H1 (cell line): Measurements from ENCODE around the gene USF1. TPM values are rescaled to one million over a fixed set of nuclear protein-coding genes. Genes with fewer than 3 reads are reported as not detected.

Experiments
- CTCF ChIA-PET: fragments of 300-600 bp; sonication (Branson Sonifier 250); formaldehyde crosslinking; loops from one replicate; lab custom pipeline; 2021; ENCODE audit not compliant: partially characterized antibody; lab: Charles Lee
- POLR2A ChIA-PET: fragments of 300-600 bp; sonication (Branson Sonifier 250); formaldehyde crosslinking; loops from one replicate; lab custom pipeline; 2021; ENCODE audit warnings: inconsistent platforms; ENCODE audit not compliant: partially characterized antibody; lab: Charles Lee
- DNase-seq, 2 experiments: peaks; one replicate each; pipeline versions ENCODE4 v3.0.0 to v3.0.0-alpha.2; 2010 to 2022; ENCODE audit warnings: low spot score in 2 of 2, low read depth in 1 of 2, mixed read lengths in 1 of 2
- FAIRE-seq: peaks from 2 replicates; lab custom pipeline; 2011; peaks lifted over from hg19 to GRCh38; lab: Jason Lieb, UNC
- H2AFZ ChIP-seq: 2 replicates; pipeline ENCODE4 v1.8.1; 2012; ENCODE audit warnings: low read length, inconsistent platforms
- H2AK5ac ChIP-seq: 2 replicates; pipeline ENCODE4 v1.6.1; 2013; ENCODE audit warnings: low read depth, low read length
- H2BK120ac ChIP-seq: replicated peaks from 2 replicates; pipeline ENCODE3; 2013; ENCODE audit warnings: low read depth, low read length, inconsistent platforms
- H2BK12ac ChIP-seq: 2 replicates; pipeline ENCODE4 v1.6.1; 2013; ENCODE audit warnings: low read depth, low read length
- H2BK15ac ChIP-seq: 2 replicates; pipeline ENCODE4 v1.6.1; 2013; ENCODE audit warnings: low read length
- H2BK20ac ChIP-seq: 2 replicates; pipeline ENCODE4 v1.6.1; 2013; ENCODE audit warnings: low read length
- H2BK5ac ChIP-seq: 2 replicates; pipeline ENCODE4 v1.6.1; 2013; ENCODE audit warnings: low read depth, low read length
- H3K14ac ChIP-seq: 2 replicates; pipeline ENCODE4 v1.6.1; 2013; ENCODE audit warnings: inconsistent platforms; ENCODE audit not compliant: insufficient read length
- H3K18ac ChIP-seq: 2 replicates; pipeline ENCODE4 v1.6.1; 2013; ENCODE audit warnings: low read length; ENCODE audit errors: extremely low read depth
- H3K23ac ChIP-seq: 2 replicates; pipeline ENCODE4 v1.6.1; 2013; ENCODE audit warnings: inconsistent platforms; ENCODE audit not compliant: insufficient read length
- H3K23me2 ChIP-seq: 2 replicates; pipeline ENCODE4 v1.6.1; 2013; ENCODE audit warnings: low read depth, low read length
- H3K27ac ChIP-seq: 2 replicates; pipeline ENCODE4 v1.6.1; 2011; ENCODE audit warnings: low read depth, low read length, inconsistent platforms
- H3K27me3 ChIP-seq, 4 experiments: replicated peaks in 1 of 4; 1 replicate in 1 of 4; 2 replicates in 3 of 4; pipeline versions ENCODE4 v1.6.1 to v1.8.1; 2011 to 2013; ENCODE audit warnings: low read length in 3 of 4, mild to moderate bottlenecking in 3 of 4, inconsistent platforms in 2 of 4, mixed read lengths in 2 of 4, moderate library complexity in 1 of 4; ENCODE audit not compliant: control insufficient read depth in 3 of 4, insufficient read depth in 3 of 4; ENCODE audit errors: extremely low read depth in 1 of 4
- H3K36me3 ChIP-seq, 4 experiments: 2 replicates each; pipeline versions ENCODE4 v1.6.1 to v1.8.1; 2011 to 2013; ENCODE audit warnings: mild to moderate bottlenecking in 4 of 4, low read length in 3 of 4, moderate library complexity in 2 of 4, control low read depth in 1 of 4, inconsistent platforms in 1 of 4; ENCODE audit not compliant: insufficient read depth in 4 of 4, control insufficient read depth in 2 of 4
- H3K4ac ChIP-seq: replicated peaks from 2 replicates; pipeline ENCODE3; 2013; ENCODE audit warnings: low read length, low read depth, mixed read lengths, inconsistent platforms; ENCODE audit not compliant: insufficient read length
- H3K4me1 ChIP-seq, 4 experiments: replicated peaks in 1 of 4; 1 replicate in 1 of 4; 2 replicates in 3 of 4; pipeline versions ENCODE4 v1.6.1 to v1.8.1; 2011 to 2013; ENCODE audit warnings: low read length in 3 of 4, inconsistent platforms in 2 of 4, mixed read lengths in 1 of 4; ENCODE audit not compliant: insufficient read depth in 4 of 4, control insufficient read depth in 3 of 4
- H3K4me2 ChIP-seq, 2 experiments: 2 replicates each; pipeline versions ENCODE4 v1.6.1 to v1.8.1; 2011 to 2013; ENCODE audit warnings: low read depth in 2 of 2, low read length in 2 of 2, control low read depth in 1 of 2, inconsistent platforms in 1 of 2, mild to moderate bottlenecking in 1 of 2; ENCODE audit not compliant: insufficient read depth in 1 of 2
- H3K4me3 ChIP-seq, 4 experiments: fragments of 200-600, 300-600 bp in 1 of 4; sonication (generic), shearing (Covaris generic), sonication (Bioruptor Twin) in 1 of 4; 2 replicates each; pipeline versions ENCODE4 v1.5.1 to v1.8.1; 2011 to 2016; ENCODE audit warnings: low read length in 4 of 4, low read depth in 3 of 4, control low read depth in 2 of 4, inconsistent platforms in 2 of 4, mild to moderate bottlenecking in 2 of 4, mixed read lengths in 1 of 4, moderate library complexity in 1 of 4; ENCODE audit not compliant: insufficient read depth in 2 of 4; ENCODE audit errors: extremely low read depth in 1 of 4
- H3K56ac ChIP-seq: replicated peaks from 2 replicates; pipeline ENCODE3; 2013; ENCODE audit warnings: low read depth, mild to moderate bottlenecking, mixed read lengths, low read length, inconsistent platforms; ENCODE audit not compliant: insufficient read length
- H3K79me1 ChIP-seq: 2 replicates; pipeline ENCODE4 v1.6.1; 2013; ENCODE audit warnings: low read depth, low read length, control low read depth
- H3K79me2 ChIP-seq, 2 experiments: 2 replicates each; pipeline versions ENCODE4 v1.6.1 to v1.8.1; 2012 to 2013; ENCODE audit warnings: low read length in 2 of 2, mild to moderate bottlenecking in 2 of 2, inconsistent platforms in 1 of 2; ENCODE audit not compliant: insufficient read depth in 2 of 2, control insufficient read depth in 1 of 2
- H3K9ac ChIP-seq, 4 experiments: replicated peaks in 1 of 4; 1 replicate in 1 of 4; 2 replicates in 3 of 4; pipeline versions ENCODE4 v1.6.1 to v1.8.1; 2011 to 2013; ENCODE audit warnings: low read depth in 3 of 4, low read length in 3 of 4, control low read depth in 2 of 4, mild to moderate bottlenecking in 2 of 4, moderate library complexity in 2 of 4, inconsistent platforms in 1 of 4; ENCODE audit errors: extremely low read depth in 1 of 4
- H3K9me3 ChIP-seq, 2 experiments: 2 replicates each; pipeline versions ENCODE4 v1.6.1 to v1.8.1; 2012 to 2013; ENCODE audit warnings: mild to moderate bottlenecking in 2 of 2, moderate library complexity in 2 of 2, control low read depth in 1 of 2, inconsistent platforms in 1 of 2, low read depth in 1 of 2, low read length in 1 of 2, mixed read lengths in 1 of 2; ENCODE audit not compliant: insufficient read depth in 2 of 2
- H4K20me1 ChIP-seq, 2 experiments: replicated peaks in 1 of 2; 2 replicates each; pipeline versions ENCODE3 to v1.8.1; 2011 to 2013; ENCODE audit warnings: inconsistent platforms in 2 of 2, low read length in 2 of 2, mild to moderate bottlenecking in 1 of 2; ENCODE audit not compliant: insufficient read depth in 2 of 2, control insufficient read depth in 1 of 2
- H4K5ac ChIP-seq: 2 replicates; pipeline ENCODE4 v1.6.1; 2013; ENCODE audit warnings: low read length, low read depth, mixed read lengths, inconsistent platforms; ENCODE audit not compliant: insufficient read length
- H4K8ac ChIP-seq: 2 replicates; pipeline ENCODE4 v1.8.0; 2013; ENCODE audit warnings: mild to moderate bottlenecking, moderate library complexity, low read length, inconsistent platforms; ENCODE audit not compliant: insufficient read depth; ENCODE audit errors: extremely low read depth
- H4K91ac ChIP-seq: replicated peaks from 2 replicates; pipeline ENCODE3; 2013; ENCODE audit warnings: low read length, mixed read lengths, inconsistent platforms; ENCODE audit not compliant: insufficient read length
- CHD1 ChIP-seq: IDR thresholded peaks from 2 replicates; pipeline ENCODE4 v1.6.1; 2012; ENCODE audit warnings: low read depth, low read length, improper control_type of control experiment
- EZH2 ChIP-seq: fragments of 200-600 bp; sonication (generic); IDR thresholded peaks from 2 replicates; pipeline ENCODE4 v1.7.1; 2012; ENCODE audit warnings: low read depth, mild to moderate bottlenecking, moderate library complexity, low read length, inconsistent platforms; ENCODE audit not compliant: severe bottlenecking
- HDAC6 ChIP-seq: IDR thresholded peaks from one replicate; pipeline ENCODE4 v1.7.1; 2012; ENCODE audit warnings: low read depth, mild to moderate bottlenecking, inconsistent platforms, low read length, moderate library complexity
- JUND ChIP-seq: IDR thresholded peaks from 2 replicates; pipeline ENCODE4 v1.6.1; 2011; ENCODE audit warnings: mild to moderate bottlenecking, improper control_type of control experiment, low read length
- POLR2AphosphoS5 ChIP-seq: IDR thresholded peaks from 2 replicates; pipeline ENCODE4 v1.6.1; 2011; ENCODE audit warnings: low read depth, low read length
- WGBS, 2 experiments: shearing (Covaris generic) in 1 of 2; methylation state at CpG; one replicate each; pipeline versions ENCODE4 v1.1.6 to v1.1.7; 2013 to 2015; ENCODE audit warnings: low lambda C conversion rate in 2 of 2, mixed read lengths in 2 of 2, inconsistent platforms in 1 of 2, low coverage in 1 of 2, missing lambda C conversion rate in 1 of 2; ENCODE audit not compliant: insufficient replicate concordance in 2 of 2, insufficient coverage in 1 of 2, insufficient read length in 1 of 2; ENCODE audit errors: extremely low coverage in 1 of 2, missing lambda C conversion rate in 1 of 2; 5-methylcytosine and 5-hydroxymethylcytosine counted together
- polyA plus RNA-seq, 7 experiments: library from polyadenylated mRNA; depleted of rRNA in 3 of 7; stranded (reverse) in 5 of 7; unstranded in 2 of 7; fragments of >200 nt in 5 of 7; fragments of 200-250 nt in 2 of 7; gene quantifications; 1 replicate in 5 of 7; 2 replicates in 1 of 7; 4 replicates in 1 of 7; pipeline versions ENCODE4 v1.2.1 to v1.2.3, GENCODE V29; 2011 to 2013; ENCODE audit warnings: missing spikeins in 2 of 7, mixed read lengths in 2 of 7
- total RNA-seq: library from RNA; stranded (reverse); fragmentation: NEBNext Ultra II Directional; extraction: Animal tissue kit (Norgen Biotek cat#: 25700); gene quantifications from 2 replicates; pipeline ENCODE4 v1.2.1, GENCODE V29; 2021

The USF1 gene
- total and polyA plus RNA-seq, 2 of the 8 experiments (the other 6 are each of a cell fraction or from before 2014, with no cell fraction given), result 45.7 to 68.9 TPM

DNA sequence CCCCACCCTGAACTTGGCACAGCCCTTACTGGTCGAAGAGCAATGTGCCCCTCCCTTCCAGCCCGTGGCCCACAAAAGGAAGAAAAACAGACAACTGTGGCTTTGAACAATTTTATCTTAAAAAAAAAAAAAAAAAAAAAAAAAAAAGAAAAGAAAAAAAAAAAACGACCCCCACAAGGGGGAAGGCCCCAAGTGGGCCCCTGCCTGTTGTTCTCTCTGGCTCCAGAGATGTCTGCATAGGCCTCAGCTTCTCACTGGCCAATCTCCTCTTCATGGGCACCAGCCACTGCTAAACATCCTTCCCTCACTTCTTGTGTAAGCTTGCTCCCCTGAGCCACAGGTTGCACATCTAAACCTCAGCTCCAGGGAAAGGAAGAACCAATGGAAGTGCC lies 6.6 kb downstream of the USF1 start:
- Histone ChIP-seq H3K4ac (no peak overlapping the region), H2BK120ac (no peak overlapping the region), H3K4me2 (peak overlapping the region; percentile 68 to 73), H3K27me3 (no peaks in the 10 kb centered on the region), H3K9ac (no peak overlapping the region), H3K9me3 (no peaks in the 10 kb centered on the region), H2AFZ (no peak overlapping the region), H4K20me1 (peaks cover 0 to 8% of the 10 kb centered on the region in 2 experiments), H3K27ac (no peak overlapping the region), H3K4me3 (peak overlapping the region; percentile 64 to 97 (median 85)), H3K4me1 (peaks cover 5 to 11% (median 8%) of the 10 kb centered on the region in 4 experiments; a peak in 6 of 7 replicates), H3K56ac (no peak overlapping the region), H3K23ac (no peak overlapping the region), H4K5ac (peak overlapping the region; percentile 63), H4K8ac (no peak overlapping the region), H2AK5ac (no peak overlapping the region), H4K91ac (no peak overlapping the region), H3K18ac (no peak overlapping the region), H2BK5ac (peak overlapping the region; percentile 91; the same call in 1 of the 2 replicates), H3K23me2 (peaks cover 3% of the 10 kb centered on the region; the same call in 1 of the 2 replicates), H2BK12ac (no peak overlapping the region), H2BK15ac (no peak overlapping the region), H3K14ac (no peak overlapping the region), H3K79me1 (peaks cover 7% of the 10 kb centered on the region), H3K36me3 (peaks cover 24 to 36% (median 31%) of the 10 kb centered on the region in 4 experiments; a peak in 6 of 8 replicates), H2BK20ac (no peak overlapping the region), H3K79me2 (peaks cover 0 to 19% of the 10 kb centered on the region in 2 experiments; a peak in 2 of 4 replicates)
- CTCF ChIA-PET, result interaction anchor here (1.1 to 6.7 kb wide), 6 partner anchors 11 to 100 kb away, joined by 3 to 73 read pairs (median 7); partner anchors contain the start of gene KLHDC9
- DNase-seq (no peak), FAIRE-seq (no peak)
- POLR2A ChIA-PET, result interaction anchor here (0.9 to 3.4 kb wide), 10 partner anchors 8 to 65 kb away, joined by 3 to 50 read pairs (median 3); partner anchors contain the start of gene F11R
- TF ChIP-seq EZH2 (no peak), JUND (no peak), HDAC6 (no peak), CHD1 (no peak), POLR2AphosphoS5 (no peak)
- WGBS, 2 experiments, result 26% methylated on average over 2 of the region's 3 CpGs; no CpG with 5 or more reads in 1 of the 2 experiments
